Kidney epithelial cell (primary cell): ENCODE results near the gene TPMT. TPM values are rescaled to one million over a fixed set of nuclear protein-coding genes. Genes with fewer than 3 reads are reported as not detected.

Source experiments
- DNase-seq: peaks from one replicate; pipeline ENCODE4 v3.0.0-alpha.2; 2010; ENCODE audit warnings: low read depth
- H3K27me3 ChIP-seq: 2 replicates; pipeline ENCODE4 v1.6.0; 2011; ENCODE audit warnings: low read length; ENCODE audit not compliant: control insufficient read depth, insufficient read depth
- H3K36me3 ChIP-seq: 2 replicates; pipeline ENCODE4 v1.5.1; 2011; ENCODE audit warnings: low read length; ENCODE audit not compliant: control insufficient read depth, insufficient read depth
- H3K4me3 ChIP-seq: 2 replicates; pipeline ENCODE4 v1.5.1; 2011; ENCODE audit warnings: low read depth, mild to moderate bottlenecking, control low read depth, low read length
- total RNA-seq: library from RNA; depleted of rRNA; stranded (reverse); fragments of >200 nt; gene quantifications from 2 replicates; pipeline ENCODE4 v1.2.3, GENCODE V29; 2015
- TF ChIP-seq, protein P1 (sequence below): IDR thresholded peaks from 2 replicates; pipeline ENCODE4 v1.5.1; 2011; ENCODE audit warnings: mild to moderate bottlenecking, moderate library complexity, low read length, control low read depth, inconsistent platforms; ENCODE audit not compliant: insufficient read depth, poor library complexity, severe bottlenecking

Gene TPMT
- total RNA-seq, 1 donor from 2014 or later, result 14.9 TPM

DNA sequence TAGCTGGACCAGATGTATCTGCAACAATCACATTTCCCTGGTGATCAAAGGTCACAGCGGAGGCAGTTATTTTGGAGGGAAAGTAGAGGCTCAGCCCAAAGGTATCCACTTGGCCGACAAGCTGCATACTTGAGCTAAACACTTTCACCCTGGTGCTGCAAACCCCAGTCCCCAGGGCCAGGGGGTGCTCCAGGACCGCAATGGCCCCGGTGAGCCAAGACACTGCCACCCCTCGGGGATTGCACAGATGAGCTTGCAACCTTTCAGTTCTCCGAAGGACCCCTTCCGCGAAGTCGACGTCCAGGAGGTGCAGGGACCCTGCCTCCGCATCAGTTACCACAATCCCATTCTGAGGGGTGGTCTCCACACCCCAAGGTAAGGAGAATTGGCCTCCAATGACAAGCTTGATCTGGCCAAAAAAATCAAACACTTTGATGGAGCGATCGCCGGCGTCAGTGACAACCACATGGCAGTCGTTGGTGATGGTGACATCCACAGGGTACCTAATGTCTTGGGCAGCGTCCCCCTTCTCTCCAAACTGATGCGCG is 33.2 kb downstream of the TPMT start:
- no peak for DNase-seq
- Histone ChIP-seq H3K27me3 (peaks cover 3% of the 10 kb centered on the region), H3K36me3 (no peaks in the 10 kb centered on the region), H3K4me3 (no peak overlapping the region)
- TF ChIP-seq, protein P1, sequence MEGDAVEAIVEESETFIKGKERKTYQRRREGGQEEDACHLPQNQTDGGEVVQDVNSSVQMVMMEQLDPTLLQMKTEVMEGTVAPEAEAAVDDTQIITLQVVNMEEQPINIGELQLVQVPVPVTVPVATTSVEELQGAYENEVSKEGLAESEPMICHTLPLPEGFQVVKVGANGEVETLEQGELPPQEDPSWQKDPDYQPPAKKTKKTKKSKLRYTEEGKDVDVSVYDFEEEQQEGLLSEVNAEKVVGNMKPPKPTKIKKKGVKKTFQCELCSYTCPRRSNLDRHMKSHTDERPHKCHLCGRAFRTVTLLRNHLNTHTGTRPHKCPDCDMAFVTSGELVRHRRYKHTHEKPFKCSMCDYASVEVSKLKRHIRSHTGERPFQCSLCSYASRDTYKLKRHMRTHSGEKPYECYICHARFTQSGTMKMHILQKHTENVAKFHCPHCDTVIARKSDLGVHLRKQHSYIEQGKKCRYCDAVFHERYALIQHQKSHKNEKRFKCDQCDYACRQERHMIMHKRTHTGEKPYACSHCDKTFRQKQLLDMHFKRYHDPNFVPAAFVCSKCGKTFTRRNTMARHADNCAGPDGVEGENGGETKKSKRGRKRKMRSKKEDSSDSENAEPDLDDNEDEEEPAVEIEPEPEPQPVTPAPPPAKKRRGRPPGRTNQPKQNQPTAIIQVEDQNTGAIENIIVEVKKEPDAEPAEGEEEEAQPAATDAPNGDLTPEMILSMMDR, result no peak

DNA sequence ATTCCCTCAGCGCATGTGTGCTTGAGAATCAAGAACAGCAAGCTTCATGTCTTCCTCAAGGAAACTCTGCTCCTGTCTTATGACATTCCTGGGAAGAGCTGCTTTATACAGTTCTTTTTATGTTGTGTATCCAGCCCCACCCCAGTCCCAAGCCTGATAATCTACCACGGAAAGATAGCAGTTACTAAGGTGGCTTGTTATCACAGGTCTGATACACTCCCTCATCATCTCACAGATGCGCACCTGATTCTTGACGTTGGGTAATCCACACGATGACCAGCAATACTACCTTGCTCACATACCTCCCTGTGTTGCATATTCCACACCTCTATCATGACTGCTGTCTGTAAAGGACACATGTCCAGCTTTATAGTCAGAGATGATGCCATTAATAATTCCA is 35.6 kb downstream of the TPMT start:
- Histone ChIP-seq H3K4me3 (no peak overlapping the region), H3K27me3 (peaks cover 3% of the 10 kb centered on the region), H3K36me3 (no peaks in the 10 kb centered on the region)
- TF ChIP-seq, protein P1, result no peak
- no peak for DNase-seq

DNA sequence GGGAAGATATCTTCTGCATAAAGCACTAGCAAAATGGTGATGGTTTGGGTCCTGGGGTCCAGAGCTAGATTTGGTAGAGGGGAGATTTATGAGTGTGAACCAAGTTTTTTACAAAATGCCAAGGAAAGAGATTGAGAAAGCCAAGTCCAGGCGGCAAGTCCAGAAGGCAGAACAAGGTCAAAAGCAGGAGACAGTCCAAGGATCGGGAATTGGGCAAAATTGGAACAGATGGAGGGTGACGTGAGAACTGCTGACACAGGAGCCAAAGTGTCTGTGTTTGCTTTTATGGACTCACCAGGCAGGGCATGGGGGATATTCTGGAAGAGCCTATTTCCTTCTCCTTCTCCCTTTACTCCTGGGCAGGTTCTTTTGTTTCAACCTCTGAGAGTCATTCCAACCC is 36.5 kb downstream of the TPMT start:
- Histone ChIP-seq H3K4me3 (no peak overlapping the region), H3K36me3 (no peaks in the 10 kb centered on the region), H3K27me3 (peaks cover 3% of the 10 kb centered on the region)
- TF ChIP-seq, protein P1, result no peak
- DNase-seq, result no peak

DNA sequence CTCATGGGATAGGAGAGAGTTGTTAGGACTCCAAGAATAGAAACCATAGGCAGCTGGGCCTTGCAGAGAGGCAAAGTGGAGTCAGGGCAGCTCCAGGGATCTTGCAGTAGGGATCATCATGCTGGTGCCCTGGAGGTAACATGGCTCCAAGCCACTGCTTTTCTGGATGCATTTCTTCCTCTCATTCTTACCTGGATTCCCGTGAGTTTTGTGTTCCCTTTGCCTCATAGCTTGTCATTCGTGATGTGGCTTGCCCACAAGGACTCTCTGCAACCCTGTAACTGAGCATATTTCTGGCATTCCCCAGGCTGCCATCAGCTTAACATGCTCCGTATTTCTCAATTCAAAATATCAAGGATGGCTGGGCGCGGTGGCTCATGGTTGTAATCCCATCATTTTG is 37.7 kb downstream of the TPMT start:
- TF ChIP-seq, protein P1, result no peak
- peaks cover 3% of the 10 kb centered on the region for H3K27me3 ChIP-seq
- H3K36me3 ChIP-seq, result no peaks in the 10 kb centered on the region
- DNase-seq, result no peak
- no peak overlapping the region for H3K4me3 ChIP-seq

DNA sequence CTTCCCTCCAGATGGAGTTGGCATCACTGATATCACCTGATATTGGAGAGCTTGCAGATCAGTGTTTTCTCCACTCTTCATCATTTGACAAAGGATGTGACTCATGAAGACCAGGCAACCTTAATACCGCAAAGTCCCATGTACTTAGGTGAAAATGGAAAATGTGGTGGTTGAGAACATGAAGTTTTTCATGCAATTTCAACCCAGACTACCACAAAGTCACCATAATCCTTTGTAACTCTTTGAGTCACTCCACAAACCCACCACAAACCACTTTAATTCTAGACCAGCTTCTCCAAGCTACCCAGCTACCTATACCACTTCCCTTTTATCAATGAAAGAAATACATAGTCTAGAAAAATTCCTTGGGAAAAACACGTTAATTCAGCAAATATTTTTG is 39.5 kb downstream of the TPMT start:
- TF ChIP-seq, protein P1, result no peak
- Histone ChIP-seq H3K36me3 (no peaks in the 10 kb centered on the region), H3K27me3 (no peaks in the 10 kb centered on the region), H3K4me3 (no peak overlapping the region)
- no peak for DNase-seq

DNA sequence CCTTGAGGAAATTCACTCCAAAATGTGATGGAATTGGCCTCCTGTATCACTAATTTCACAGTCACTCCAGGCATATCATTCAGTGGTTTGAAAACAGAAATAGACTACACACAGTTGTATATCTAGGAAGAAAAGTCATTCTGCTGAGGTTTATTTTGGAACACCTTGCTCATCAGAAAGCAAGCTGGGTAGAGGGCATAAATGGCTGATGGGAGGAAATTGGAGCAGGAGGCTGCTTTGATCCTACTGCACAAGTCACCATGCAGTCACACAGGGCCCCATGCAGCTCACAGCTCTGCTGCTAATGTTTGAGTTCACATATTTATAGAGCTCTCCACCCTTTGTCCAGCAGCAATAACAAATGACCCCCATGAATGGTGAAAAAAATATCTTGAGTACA is 44.7 kb downstream of the TPMT start:
- no peak for DNase-seq
- Histone ChIP-seq H3K4me3 (no peak overlapping the region), H3K27me3 (no peaks in the 10 kb centered on the region), H3K36me3 (no peaks in the 10 kb centered on the region)
- TF ChIP-seq, protein P1, result no peak
